ENCODE results near the gene ABCC6. TPM values are rescaled to one million over a fixed set of nuclear protein-coding genes. Genes with fewer than 3 reads are reported as not detected.

The ABCC6 gene
- total and polyA plus RNA-seq, 2 of the 13 experiments (the other 11 are each of a cell fraction or from before 2014, with no cell fraction given): 82.4 to 105 TPM

- TF ChIP-seq CREB1 (IDR thresholded peaks at IDR 0.05) (no peak), CREB1 (CRISPR knock-in tag; IDR thresholded peaks at IDR 0.05) (no peak), ZNF556 (CRISPR knock-in tag; IDR thresholded peaks at IDR 0.05; ENCODE audit: borderline replicate concordance) (0 out of 2 replicates have a peak, but pooled peaks have one; percentile 43), PATZ1 (CRISPR knock-in tag; IDR thresholded peaks at IDR 0.05) (peak; percentile 54), ZNF691 (CRISPR knock-in tag; IDR thresholded peaks at IDR 0.05; ENCODE audit: borderline replicate concordance, low read depth) (0 out of 2 replicates have a peak, but pooled peaks have one; percentile 18), TAF15 (IDR thresholded peaks at IDR 0.05; ENCODE audit: low read depth, low read length, poor library complexity, severe bottlenecking) (no peak), ZNF318 (CRISPR knock-in tag; IDR thresholded peaks at IDR 0.05) (no peak)
Observed at GRCh38 chr16:16148755-16149154, 74.5 kb downstream of the ABCC6 start (continued).

Data from HepG2 (cell line).